Measurements from ENCODE around the gene MTMR2.

Gene MTMR2

GRCh38 chr11:95917193-95918036, 6.5 kb downstream of the MTMR2 start:
- no peak for DNase-seq

DNA sequence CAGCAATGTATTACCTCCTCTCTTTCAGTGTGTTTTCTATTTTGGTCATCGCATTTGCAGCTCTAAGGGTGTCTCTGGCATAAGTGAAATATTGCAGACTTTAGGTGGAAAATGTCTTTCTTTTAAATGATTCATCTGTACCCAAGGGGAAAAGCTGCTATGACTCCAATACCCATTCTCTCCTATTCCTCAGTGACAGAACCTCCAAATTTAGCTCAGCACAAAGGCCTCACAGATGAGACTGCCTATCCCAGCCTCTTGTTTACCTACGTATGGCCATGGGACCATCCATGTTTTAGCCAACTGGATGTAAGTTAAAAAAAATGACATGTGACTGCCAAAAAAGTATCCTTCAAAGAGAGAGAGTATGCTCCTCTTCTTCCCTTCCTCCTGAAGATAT, 7.9 kb downstream of the MTMR2 start:
- DNase-seq: no peak

DNA sequence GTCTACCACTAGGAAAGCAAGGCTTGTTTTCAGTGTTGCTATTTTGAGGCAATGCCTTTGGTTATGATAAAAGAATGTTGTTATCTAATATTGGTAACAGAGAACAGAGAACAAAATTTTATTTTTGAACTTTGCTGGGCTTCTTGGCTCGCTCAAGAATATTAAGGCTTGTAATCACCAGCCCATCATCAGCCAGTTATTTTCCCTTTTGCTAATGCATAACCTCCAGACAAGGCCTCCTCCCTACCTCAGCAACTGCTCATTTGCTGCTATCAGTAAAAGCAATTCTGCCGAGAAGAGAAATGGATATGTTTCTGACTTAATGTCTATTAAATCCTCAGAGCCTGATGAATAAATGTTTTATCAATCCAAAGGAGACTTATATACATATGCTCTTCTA, 8.9 kb downstream of the MTMR2 start:
- DNase-seq: no peak

DNA sequence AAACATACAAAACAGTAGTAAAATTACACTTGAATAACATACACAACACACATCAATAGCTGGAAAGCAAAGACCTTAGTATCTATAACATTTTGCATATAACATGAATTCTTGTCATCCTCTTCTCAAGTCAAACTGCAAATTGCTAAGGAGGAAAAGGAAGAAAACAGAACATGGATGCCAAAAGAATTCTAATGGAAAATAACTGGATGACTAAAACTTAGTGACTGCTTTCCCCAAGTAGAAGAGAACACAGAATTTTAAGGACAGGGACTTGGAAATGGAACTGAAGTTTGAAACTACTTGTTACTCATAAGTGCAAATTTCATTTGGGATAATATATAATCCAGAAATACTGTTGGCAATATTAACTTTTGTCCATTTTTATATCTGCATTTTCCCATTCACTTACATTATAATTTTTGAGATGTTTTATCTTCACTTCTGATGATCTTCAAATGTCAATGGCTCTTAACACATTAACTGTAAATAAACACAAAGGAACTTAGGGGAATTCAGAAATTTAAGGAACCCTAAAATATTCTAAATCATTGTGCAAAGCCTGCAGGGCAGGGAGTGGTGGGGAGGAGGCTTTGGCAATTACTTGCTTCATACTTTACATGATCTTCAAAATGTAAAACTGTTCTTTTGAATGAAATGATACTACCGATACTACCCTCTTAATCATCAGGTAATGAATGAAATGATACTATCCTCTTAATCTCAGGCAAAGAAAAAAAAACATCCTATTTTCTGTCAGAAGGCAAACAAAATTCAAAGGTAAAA, 9.9 kb downstream of the MTMR2 start:
- DNase-seq: no peak

DNA sequence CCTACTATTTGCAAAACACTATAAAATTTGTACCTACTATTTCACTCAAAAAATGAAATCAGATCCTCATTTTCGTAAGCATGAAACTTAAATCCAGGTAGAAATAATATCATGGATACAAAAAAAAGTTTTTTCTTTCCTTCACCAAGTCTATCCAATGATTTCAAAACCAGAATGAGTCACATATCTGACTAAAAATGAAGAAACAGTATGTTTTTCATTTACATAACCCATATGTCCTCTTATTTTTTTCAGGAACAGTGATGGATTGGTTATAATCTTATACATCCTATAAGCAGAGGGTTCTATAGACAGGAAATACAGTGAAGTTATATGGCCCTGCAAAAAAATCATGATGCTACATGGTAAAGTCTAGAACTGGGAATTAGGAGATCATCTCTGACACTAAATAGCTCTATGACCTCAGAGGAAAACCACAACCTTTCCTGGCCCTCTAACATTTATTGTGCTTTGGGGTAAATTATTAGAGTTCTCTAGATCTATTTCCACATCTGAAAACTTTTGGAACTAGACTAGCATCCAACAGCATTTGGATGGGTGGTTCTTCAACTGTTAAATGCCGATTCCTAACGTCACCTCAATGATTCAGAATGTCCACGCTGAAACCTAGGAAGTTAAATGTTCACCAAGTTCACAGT, 10.9 kb downstream of the MTMR2 start:
- DNase-seq: no peak

GRCh38 chr11:95911369-95911759, 12.5 kb downstream of the MTMR2 start:
- DNase-seq: no peak

GRCh38 chr11:95910638-95911368, 13.1 kb downstream of the MTMR2 start:
- no peak for DNase-seq

- DNase-seq: no peak
Measured at GRCh38 chr11:95908826-95909225, 15.1 kb downstream of the MTMR2 start.

GRCh38 chr11:95907476-95907875, 16.4 kb downstream of the MTMR2 start:
- DNase-seq: no peak

DNA sequence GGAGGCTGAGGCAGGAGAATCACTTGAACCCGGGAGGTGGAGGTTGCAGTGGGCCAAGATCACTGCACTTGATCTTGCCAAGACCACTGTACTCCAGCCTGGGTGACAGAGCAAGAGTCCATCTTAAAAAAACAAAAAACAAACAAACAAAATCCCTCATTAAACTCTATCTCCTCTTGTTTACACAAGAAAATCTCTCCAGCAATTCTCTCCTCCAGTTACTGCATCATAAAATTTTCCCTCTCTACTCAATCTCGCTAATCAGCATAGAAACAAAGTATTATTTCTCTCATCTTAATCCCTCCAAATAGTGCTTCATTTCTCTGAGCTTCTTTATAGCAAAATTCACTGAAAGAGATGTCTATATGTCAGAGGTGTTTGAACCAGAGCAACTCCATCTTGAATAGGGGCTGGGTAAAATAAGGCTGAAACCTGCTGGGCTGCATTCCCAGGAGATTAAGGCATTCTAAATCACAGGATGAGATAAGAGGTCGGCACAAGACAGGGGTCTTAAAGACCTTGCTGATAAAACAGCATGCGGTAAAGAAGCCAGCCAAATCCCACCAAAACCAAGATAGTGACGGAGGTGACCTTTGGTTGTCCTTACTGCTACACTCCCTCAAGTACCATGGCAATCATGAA, 19.8 kb downstream of the MTMR2 start:
- no peak for DNase-seq

DNA sequence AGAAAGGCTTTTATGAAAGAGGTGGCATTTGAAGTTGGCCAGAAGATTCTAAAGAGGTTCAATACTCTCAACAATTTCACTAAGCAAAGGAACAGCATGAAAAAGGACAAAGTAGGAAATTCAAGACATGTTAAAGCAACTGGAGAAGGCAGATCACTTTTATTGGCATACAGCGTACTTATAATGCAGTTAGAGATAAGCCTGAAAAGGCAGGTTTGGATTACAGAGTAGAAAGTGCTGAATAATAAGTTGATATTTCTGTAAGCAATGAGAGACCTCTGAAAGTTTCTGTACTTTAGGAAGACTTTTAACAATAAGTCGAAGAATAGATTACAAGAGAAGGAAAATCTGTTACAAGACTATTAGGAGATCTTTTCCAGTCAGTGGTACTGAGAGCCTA, 25.1 kb downstream of the MTMR2 start:
- no peak for DNase-seq

GRCh38 chr11:95897731-95898130, 26.2 kb downstream of the MTMR2 start:
- no peak for DNase-seq

GRCh38 chr11:95895815-95896214, 28.1 kb downstream of the MTMR2 start:
- no peak for DNase-seq

DNA sequence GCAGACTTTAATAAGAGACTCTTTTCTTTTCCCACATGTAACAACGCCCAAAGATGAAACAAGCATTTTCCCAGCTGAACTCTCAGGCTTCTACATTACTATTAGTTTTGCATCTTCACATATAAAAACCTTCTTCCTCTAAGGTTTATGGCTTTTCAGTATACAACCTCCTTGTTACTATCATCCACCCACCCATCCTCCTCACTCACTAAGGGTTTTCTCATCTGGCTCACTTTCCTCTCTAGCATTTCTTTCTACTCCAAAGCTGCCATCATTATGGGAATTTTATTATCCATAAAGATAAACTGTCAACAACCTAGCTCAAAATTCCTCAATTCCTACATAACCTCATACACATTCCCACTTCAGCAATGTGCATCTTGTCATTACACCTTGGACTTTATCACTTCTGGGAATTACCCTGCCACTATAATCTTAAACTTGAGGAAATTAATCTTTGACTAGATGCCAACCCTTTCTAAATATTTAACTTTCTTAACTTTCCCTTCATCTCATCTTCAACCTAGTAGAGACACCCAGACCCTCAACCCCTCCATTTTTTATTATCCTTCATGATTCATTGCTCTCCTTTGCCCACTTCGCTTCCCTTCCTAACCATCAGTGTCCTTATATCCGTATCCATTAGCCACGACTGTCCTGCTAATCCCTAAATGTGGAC, 30.9 kb downstream of the MTMR2 start:
- no peak for DNase-seq

DNA sequence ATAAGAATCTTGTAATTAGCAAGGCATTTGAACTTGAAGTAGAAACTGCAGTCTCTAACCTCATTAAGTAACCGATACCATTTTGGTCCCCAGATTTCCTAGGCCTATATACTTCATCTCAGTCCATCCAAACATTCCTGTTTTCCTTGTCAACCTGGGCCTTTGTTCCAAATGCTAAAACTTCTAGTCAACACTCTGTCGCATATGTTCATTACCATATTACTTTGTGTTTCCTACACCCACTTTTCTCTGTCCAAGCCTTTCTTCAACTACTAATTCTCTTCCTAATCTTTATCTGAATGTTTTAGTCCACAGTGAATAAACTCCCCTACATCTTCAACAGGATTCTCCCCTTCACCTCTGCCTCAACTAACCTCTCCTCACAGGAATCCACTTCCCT, 31.4 kb downstream of the MTMR2 start:
- DNase-seq: no peak

DNA sequence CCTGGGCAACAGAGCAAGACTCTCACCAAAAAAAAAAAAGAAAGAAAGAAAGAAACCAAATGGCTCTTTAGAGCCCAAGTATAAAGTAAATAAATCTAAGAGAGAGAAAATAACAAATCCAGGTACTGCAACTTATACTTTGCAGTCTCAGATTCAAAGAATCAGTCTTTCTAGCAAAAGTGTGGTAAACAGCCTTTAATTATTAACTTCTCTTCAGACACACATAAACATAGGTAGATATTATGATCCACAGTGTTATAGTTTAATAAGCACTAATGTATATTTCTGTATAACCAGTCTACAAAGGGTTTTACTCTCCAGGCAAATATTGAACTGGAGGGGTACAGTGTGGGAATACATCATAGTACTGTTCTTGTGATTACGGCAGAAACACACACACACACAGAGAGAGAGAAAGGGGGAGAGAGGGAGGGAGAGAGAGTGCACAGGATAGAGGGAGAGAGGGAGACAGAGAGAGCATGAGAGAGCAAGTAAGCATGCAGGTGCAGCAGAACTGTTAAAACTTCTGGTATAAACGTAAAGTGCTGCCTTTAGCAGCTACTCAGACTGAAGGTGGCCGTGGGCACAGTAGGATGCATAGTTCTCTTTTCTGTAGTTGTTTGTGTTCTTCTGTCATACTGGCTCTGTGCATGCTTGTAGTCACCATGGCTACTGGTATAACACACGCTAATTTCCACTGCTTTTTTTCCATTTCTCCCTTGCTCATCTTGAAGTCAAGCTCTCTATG, 32.3 kb downstream of the MTMR2 start:
- DNase-seq: no peak

DNA sequence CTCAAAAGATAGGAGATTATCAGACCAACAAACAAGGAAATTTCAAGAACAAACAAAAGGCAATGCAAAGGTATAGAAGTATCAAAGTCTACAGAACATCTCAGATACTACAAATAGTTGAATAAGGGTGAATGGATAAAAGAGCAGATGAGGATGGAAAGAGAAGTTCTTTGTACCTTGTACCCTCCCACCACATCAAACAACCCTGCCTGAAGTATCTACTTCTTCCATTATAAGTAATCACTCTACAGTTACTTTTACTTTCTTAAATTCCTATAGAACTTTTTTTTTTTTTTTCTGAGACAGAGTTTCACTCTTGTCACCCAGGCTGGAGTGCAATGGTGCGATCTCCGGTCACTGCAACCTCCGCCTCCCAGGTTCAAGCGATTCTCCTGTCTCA, 35.1 kb downstream of the MTMR2 start:
- DNase-seq: no peak

- no peak for DNase-seq
Measured at GRCh38 chr11:95888439-95888838, 35.5 kb downstream of the MTMR2 start.

DNA sequence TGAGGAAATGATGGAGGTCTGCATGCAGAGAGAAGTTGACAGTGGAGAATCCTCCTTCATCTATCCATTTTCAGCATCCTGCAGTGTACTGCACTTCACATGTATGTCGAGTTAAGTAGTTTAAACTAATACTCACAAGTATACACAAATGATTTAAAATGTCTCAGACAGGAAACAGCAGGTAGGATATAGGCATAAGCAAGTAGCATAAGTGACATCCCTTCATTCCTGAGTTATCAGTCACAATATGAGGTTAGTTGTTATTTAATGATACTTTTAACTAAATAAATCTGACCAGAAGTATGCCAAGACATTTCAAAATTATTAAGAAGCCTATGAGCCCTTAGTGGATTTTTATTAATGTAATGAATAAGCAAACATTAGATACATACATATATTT, 37.4 kb downstream of the MTMR2 start:
- DNase-seq: no peak

GRCh38 chr11:95884802-95885201, 39.1 kb downstream of the MTMR2 start:
- DNase-seq: no peak

- DNase-seq: no peak
Measured at GRCh38 chr11:95884376-95884775, 39.5 kb downstream of the MTMR2 start.
